Panc1 (cell line): ENCODE results near the gene HACD2. TPM values are rescaled to one million over a fixed set of nuclear protein-coding genes. Genes with fewer than 3 reads are reported as not detected.

Experiments
- ATAC-seq: fragments of 200-7000 bp; cut with Tn5 transposase; 2 replicates; pipeline ENCODE4 v1.9.1; 2020; ENCODE audit warnings: mild to moderate bottlenecking, moderate library complexity
- BruUV-seq: library from RNA; stranded (reverse); fragments of 400-500 nt; replicated peaks from 2 replicates; lab custom pipeline; 2021; lab: Mats Ljungman, UMichigan
- CTCF ChIA-PET: fragments of 300-600 bp; sonication (Branson Sonifier 250); formaldehyde crosslinking; loops from one replicate; lab custom pipeline; 2022; ENCODE audit warnings: antibody characterized with exemption; lab: Charles Lee
- POLR2A ChIA-PET: fragments of 300-600 bp; sonication (Branson Sonifier 250); formaldehyde crosslinking; loops from one replicate; lab custom pipeline; 2022; ENCODE audit warnings: antibody characterized with exemption; lab: Charles Lee
- DNase-seq: peaks from one replicate; pipeline ENCODE4 v3.0.0-alpha.2; 2010; ENCODE audit warnings: low read depth, low spot score
- H3K27ac ChIP-seq: 2 replicates; pipeline ENCODE4 v1.5.1; 2011; ENCODE audit warnings: mild to moderate bottlenecking, low read length, inconsistent platforms
- H3K27me3 ChIP-seq: fragments of 200-500 bp; sonication (Bioruptor generic); 2 replicates; pipeline ENCODE4 v1.6.0; 2014; ENCODE audit warnings: low read length, inconsistent platforms; ENCODE audit not compliant: control insufficient read depth, insufficient read depth
- H3K36me3 ChIP-seq: fragments of 200-500 bp; sonication (Bioruptor generic); 2 replicates; pipeline ENCODE4 v1.5.1; 2014; ENCODE audit warnings: inconsistent platforms, mild to moderate bottlenecking, low read length, moderate library complexity; ENCODE audit not compliant: control insufficient read depth, insufficient read depth
- H3K4me1 ChIP-seq: 2 replicates; pipeline ENCODE4 v1.5.1; 2011; ENCODE audit warnings: inconsistent platforms, mild to moderate bottlenecking, low read length, moderate library complexity; ENCODE audit not compliant: control insufficient read depth, insufficient read depth
- H3K4me3 ChIP-seq, 2 experiments: 2 replicates each; pipeline ENCODE4 v1.5.1; 2011 to 2012; ENCODE audit warnings: low read depth in 2 of 2, low read length in 2 of 2, mild to moderate bottlenecking in 2 of 2, inconsistent platforms in 1 of 2, moderate library complexity in 1 of 2
- H3K9me3 ChIP-seq: fragments of 200-500 bp; sonication (Bioruptor generic); 2 replicates; pipeline ENCODE4 v1.5.1; 2014; ENCODE audit warnings: low read depth, mild to moderate bottlenecking, inconsistent platforms, low read length, moderate library complexity; ENCODE audit not compliant: control insufficient read depth, insufficient read depth
- CTCF ChIP-seq: fragments of 450-650 bp; IDR thresholded peaks from 2 replicates; pipeline ENCODE4 v1.5.1; 2017; ENCODE audit warnings: mild to moderate bottlenecking
- POLR2AphosphoS5 ChIP-seq: IDR thresholded peaks from 2 replicates; pipeline ENCODE4 v1.6.1; 2012; ENCODE audit warnings: mild to moderate bottlenecking, low read depth, low read length, moderate library complexity
- REST ChIP-seq, 2 experiments: IDR thresholded peaks; 2 replicates each; pipeline ENCODE4 v1.6.1; 2011 to 2012; ENCODE audit warnings: low read depth in 2 of 2, control low read depth in 1 of 2, low read length in 1 of 2, mild to moderate bottlenecking in 1 of 2, moderate library complexity in 1 of 2; ENCODE audit not compliant: insufficient read depth in 1 of 2
- SIN3A ChIP-seq: IDR thresholded peaks from 2 replicates; pipeline ENCODE4 v1.6.1; 2012; ENCODE audit warnings: low read depth, mild to moderate bottlenecking, low read length, moderate library complexity, borderline replicate concordance; ENCODE audit not compliant: insufficient read depth
- TCF7L2 ChIP-seq: IDR thresholded peaks from 2 replicates; pipeline ENCODE4 v1.6.1; 2011; ENCODE audit warnings: mild to moderate bottlenecking, low read depth, low read length, inconsistent platforms
- in situ Hi-C: cut with HindIII; loops from 2 replicates; pipeline ENCODE4 v1.10.0; 2016; ENCODE audit warnings: low sequenced_read_pairs, low pct_unique_long_range_greater_than_20kb
- intact Hi-C: fragments of 100-400 bp; cut with micrococcal nuclease; formaldehyde crosslinking; loops from one replicate; pipeline ENCODE4 v1.10.0; 2022; ENCODE audit not compliant: unreplicated experiment
- total RNA-seq: library from RNA; stranded (reverse); gene quantifications from one replicate; pipeline ENCODE4 v1.2.1, GENCODE V29; 2021; ENCODE audit not compliant: unreplicated experiment

Gene HACD2
- total RNA-seq, 1 experiment from 2014 or later = 58.6 TPM

GRCh38 chr3:123621186-123621849 lies 36.5 kb upstream of the HACD2 start:
- in situ Hi-C loops (no loop called here), intact Hi-C loops (no loop called here)
- no peak for DNase-seq
- Histone ChIP-seq H3K9me3 (no peaks in the 10 kb centered on the region), H3K4me1 (no peaks in the 10 kb centered on the region), H3K27me3 (no peaks in the 10 kb centered on the region), H3K27ac (no peak overlapping the region), H3K36me3 (no peaks in the 10 kb centered on the region), H3K4me3 (no peak overlapping the region)
- no TSS peak for BruUV-seq
- TF ChIP-seq POLR2AphosphoS5 (no peak), CTCF (no peak), TCF7L2 (no peak), SIN3A (no peak), REST (IDR thresholded peaks at IDR 0.05; ENCODE audit: insufficient read depth in 1 of 2, low read depth in 2 of 2, low read length in 1 of 2) (no peak)
- CTCF ChIA-PET = no interaction called here
- POLR2A ChIA-PET = no interaction called here
- ATAC-seq = no peak; the same call in 1 of the 2 replicates

GRCh38 chr3:123620343-123620742 lies 35.5 kb upstream of the HACD2 start:
- no peaks in the 10 kb centered on the region for H3K27me3 ChIP-seq
- POLR2A ChIA-PET = interaction anchor here (0.6 kb wide), 1 partner anchor 87 kb away, joined by 3 read pairs; no protein-coding TSS in a partner anchor
- no peaks in the 10 kb centered on the region for H3K4me1 ChIP-seq
- CTCF ChIA-PET = no interaction called here
- no peak overlapping the region for H3K4me3 ChIP-seq
- BruUV-seq = no TSS peak
- no peaks in the 10 kb centered on the region for H3K9me3 ChIP-seq
- ATAC-seq (0 out of 2 replicates have a peak, but pooled peaks have one; percentile 9), DNase-seq (no peak)
- intact Hi-C loops (no loop called here), in situ Hi-C loops (no loop called here)
- TF ChIP-seq SIN3A = no peak
- TF ChIP-seq CTCF = no peak
- TF ChIP-seq REST (IDR thresholded peaks at IDR 0.05; ENCODE audit: insufficient read depth in 1 of 2, low read depth in 2 of 2, low read length in 1 of 2) = no peak
- no peak for TF ChIP-seq TCF7L2
- no peak for TF ChIP-seq POLR2AphosphoS5
- no peaks in the 10 kb centered on the region for H3K36me3 ChIP-seq
- H3K27ac ChIP-seq = no peak overlapping the region
